ENCODE data around the gene WNT7B. TPM values are rescaled to one million over a fixed set of nuclear protein-coding genes. Genes with fewer than 3 reads are reported as not detected.

WNT7B gene
- total RNA-seq, 6 experiments from 2014 or later = 0.07 to 0.14 (median 0.09) TPM; not detected in 1

DNA sequence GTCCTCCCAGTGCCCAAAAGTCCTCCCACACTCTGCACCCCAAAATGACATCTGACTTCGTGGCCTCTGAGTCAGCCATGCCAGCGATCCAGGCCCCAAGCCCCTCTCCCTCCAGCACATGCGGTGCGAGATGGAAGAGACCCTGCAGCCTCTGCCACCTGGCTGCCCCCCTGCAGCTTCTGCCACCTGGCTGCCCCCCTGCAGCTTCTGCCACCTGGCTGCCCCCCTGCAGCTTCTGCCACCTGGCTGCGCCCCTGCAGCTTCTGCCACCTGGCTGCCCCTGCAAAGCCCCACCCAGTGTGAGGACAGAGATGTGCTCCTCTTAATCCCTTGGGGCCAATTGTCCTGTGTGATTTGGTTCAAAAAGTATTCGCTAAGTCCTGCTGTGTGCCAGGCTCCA is 68.0 kb downstream of the WNT7B start:
- H3K4me1 Mint-ChIP-seq (ENCODE audit: low read depth) = peaks cover 6% of the 10 kb centered on the region
- H3K27me3 Mint-ChIP-seq (ENCODE audit: insufficient read depth) = peaks cover 15% of the 10 kb centered on the region
- H3K4me3 Mint-ChIP-seq = no peak overlapping the region
- TF ChIP-seq, protein P1, sequence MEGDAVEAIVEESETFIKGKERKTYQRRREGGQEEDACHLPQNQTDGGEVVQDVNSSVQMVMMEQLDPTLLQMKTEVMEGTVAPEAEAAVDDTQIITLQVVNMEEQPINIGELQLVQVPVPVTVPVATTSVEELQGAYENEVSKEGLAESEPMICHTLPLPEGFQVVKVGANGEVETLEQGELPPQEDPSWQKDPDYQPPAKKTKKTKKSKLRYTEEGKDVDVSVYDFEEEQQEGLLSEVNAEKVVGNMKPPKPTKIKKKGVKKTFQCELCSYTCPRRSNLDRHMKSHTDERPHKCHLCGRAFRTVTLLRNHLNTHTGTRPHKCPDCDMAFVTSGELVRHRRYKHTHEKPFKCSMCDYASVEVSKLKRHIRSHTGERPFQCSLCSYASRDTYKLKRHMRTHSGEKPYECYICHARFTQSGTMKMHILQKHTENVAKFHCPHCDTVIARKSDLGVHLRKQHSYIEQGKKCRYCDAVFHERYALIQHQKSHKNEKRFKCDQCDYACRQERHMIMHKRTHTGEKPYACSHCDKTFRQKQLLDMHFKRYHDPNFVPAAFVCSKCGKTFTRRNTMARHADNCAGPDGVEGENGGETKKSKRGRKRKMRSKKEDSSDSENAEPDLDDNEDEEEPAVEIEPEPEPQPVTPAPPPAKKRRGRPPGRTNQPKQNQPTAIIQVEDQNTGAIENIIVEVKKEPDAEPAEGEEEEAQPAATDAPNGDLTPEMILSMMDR (IDR thresholded peaks at IDR 0.05) = no peak
- no peak for DNase-seq
- H3K36me3 Mint-ChIP-seq (ENCODE audit: low read depth) = peaks cover under 1% of the 10 kb centered on the region; the same call in 1 of the 2 replicates
- H3K9me3 Mint-ChIP-seq = no peaks in the 10 kb centered on the region
- no peak overlapping the region for H3K27ac Mint-ChIP-seq

DNA sequence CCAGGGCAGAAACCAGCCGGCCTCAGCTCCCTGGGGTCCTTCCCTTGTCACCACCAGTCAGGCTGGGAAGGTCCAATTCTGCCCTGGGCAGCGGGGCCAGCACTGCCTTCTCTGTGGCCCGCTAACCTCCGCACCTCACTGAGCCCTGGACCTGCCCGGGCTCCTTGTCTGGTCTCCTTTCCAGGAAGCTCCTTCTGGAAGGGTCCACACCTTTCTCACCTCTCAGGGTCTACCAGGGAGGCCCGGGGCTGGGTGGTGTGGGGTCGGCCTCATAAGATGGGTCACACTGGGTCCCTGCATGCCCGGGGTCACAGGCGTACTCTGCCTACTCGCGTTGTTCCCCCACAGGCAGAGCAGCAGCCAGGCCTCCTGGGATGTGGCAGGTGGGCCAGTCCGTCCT is 69.0 kb downstream of the WNT7B start:
- no peaks in the 10 kb centered on the region for H3K36me3 Mint-ChIP-seq (ENCODE audit: low read depth)
- peaks cover 11% of the 10 kb centered on the region for H3K27me3 Mint-ChIP-seq (ENCODE audit: insufficient read depth)
- no peak for DNase-seq
- H3K4me1 Mint-ChIP-seq (ENCODE audit: low read depth) = peaks cover 6% of the 10 kb centered on the region
- H3K4me3 Mint-ChIP-seq = no peak overlapping the region
- H3K9me3 Mint-ChIP-seq = no peaks in the 10 kb centered on the region
- H3K27ac Mint-ChIP-seq = no peak overlapping the region
- TF ChIP-seq, protein P1 (IDR thresholded peaks at IDR 0.05) = no peak

DNA sequence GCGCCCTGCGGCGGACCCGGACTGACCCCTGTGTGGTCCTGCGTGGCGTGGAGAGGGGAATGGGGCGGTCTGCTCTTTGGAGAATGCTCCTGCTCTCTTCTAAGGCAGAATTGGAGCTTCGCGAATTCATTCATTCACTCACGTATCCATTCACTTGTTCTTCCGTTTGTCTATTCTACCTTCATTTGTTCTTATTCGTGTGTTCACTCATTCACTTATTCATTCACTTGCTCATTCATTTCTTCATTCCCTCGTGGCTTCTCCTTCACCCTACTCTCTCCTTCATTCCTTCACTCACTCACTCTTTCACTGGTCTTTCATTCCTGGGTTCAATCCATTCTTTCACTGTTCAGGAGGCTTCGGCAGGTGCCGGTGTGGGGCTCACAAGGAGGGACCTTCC is 69.6 kb downstream of the WNT7B start:
- no peak for DNase-seq
- Mint-ChIP-seq H3K4me1 (ENCODE audit: low read depth) (peaks cover 11% of the 10 kb centered on the region), H3K36me3 (ENCODE audit: low read depth) (no peaks in the 10 kb centered on the region), H3K4me3 (no peak overlapping the region), H3K27ac (no peak overlapping the region), H3K27me3 (ENCODE audit: insufficient read depth) (peaks cover 11% of the 10 kb centered on the region), H3K9me3 (no peaks in the 10 kb centered on the region)
- TF ChIP-seq, protein P1 (IDR thresholded peaks at IDR 0.05) = no peak

DNA sequence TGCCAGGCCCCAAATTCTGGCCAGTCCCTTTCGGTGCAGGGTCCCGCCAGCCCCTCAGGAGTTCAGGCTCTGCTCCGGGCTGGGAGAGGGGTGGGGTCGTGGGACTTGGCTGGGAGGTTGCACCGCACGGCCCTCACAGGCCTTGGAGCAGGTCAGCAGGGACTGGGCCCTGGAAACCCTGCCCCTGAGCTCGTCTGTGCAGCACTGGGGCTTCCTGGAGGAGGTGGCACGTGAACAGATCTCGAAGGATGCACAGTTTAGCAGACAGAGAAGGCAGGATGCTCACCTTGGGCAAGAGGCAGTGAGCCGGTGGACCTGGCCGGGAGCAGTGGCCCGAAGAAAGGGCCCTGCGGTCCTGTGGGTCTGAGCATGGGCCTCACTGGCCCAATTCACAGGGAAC is 70.0 kb downstream of the WNT7B start:
- Mint-ChIP-seq H3K36me3 (ENCODE audit: low read depth) (no peaks in the 10 kb centered on the region), H3K27ac (no peak overlapping the region), H3K4me1 (ENCODE audit: low read depth) (peaks cover 11% of the 10 kb centered on the region), H3K4me3 (no peak overlapping the region), H3K9me3 (no peaks in the 10 kb centered on the region), H3K27me3 (ENCODE audit: insufficient read depth) (peaks cover 11% of the 10 kb centered on the region)
- TF ChIP-seq, protein P1 (IDR thresholded peaks at IDR 0.05) = no peak
- DNase-seq = no peak

DNA sequence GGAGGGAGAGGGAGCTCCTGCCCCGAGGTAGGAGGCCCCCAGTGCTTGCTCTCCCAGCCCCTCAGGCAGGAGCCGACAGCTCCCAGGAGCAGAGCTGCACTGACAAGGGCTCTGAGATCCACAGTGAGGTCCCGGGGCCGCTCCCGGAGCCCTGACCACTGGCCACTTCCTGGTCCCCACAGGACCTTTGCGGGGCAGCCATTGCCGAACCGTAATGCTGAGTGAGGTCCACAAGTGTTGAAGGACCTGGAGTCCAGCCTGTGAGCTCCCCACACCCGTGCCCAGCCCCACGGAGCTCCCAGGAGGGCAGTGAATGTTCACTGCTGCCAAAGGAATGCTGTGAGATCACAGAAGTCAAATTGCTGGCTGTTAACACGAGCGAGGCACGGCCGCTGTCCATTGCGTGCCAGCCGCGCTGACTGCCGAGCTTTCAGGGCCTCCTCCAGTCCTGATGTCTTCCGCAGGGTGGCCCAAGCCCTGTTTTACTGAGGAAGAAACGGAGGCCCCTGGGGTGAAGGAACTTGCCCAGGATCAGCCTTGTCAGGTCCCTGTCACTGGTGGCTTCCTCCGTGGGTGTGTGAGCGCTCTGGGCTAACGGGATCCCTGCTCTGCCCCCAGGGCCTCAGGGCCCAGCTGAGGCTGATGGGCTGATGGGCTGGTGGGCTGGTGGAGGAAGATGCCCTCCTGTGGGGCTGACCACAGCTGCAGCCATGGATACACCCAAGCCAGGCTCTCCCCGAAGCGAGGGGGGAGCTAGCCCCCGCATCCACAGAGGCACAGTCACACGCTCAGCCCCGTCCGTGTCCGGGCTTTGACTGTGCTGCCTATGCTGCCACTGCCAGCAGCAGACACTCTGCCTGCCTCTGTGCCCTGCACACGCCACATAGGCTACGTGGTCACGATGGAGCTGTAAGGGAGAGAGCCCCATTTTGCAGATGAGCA is 70.8 kb downstream of the WNT7B start:
- Mint-ChIP-seq H3K27ac (no peak overlapping the region; the same call in 1 of the 2 replicates), H3K4me1 (ENCODE audit: low read depth) (peaks cover 11% of the 10 kb centered on the region), H3K4me3 (peak overlapping the region; percentile 45), H3K27me3 (ENCODE audit: insufficient read depth) (peaks cover 11% of the 10 kb centered on the region), H3K36me3 (ENCODE audit: low read depth) (no peaks in the 10 kb centered on the region), H3K9me3 (no peaks in the 10 kb centered on the region)
- TF ChIP-seq, protein P1 (IDR thresholded peaks at IDR 0.05) = peak; percentile 19; the same call in 1 of the 2 replicates
- peak; percentile 22 for DNase-seq
